ENCODE measurements around the gene TMEM259. TPM values are rescaled to one million over a fixed set of nuclear protein-coding genes. Genes with fewer than 3 reads are reported as not detected.
A peak's percentile ranks its signal among the peaks of the same experiment; 100 is the strongest.
"Not testable (repeated sequence)": the region's sequence is repeated elsewhere in the genome, so short reads cannot be mapped to it uniquely, and the experiment has no call there.

TMEM259 gene
- total and polyA plus RNA-seq, 3 donors from 2014 or later = 164 to 405 (median 339) TPM

GRCh38 chr19:1026783-1027649, 6.1 kb upstream of the TMEM259 start:
- Histone ChIP-seq H3K4me3 (peak overlapping the region; percentile 61 to 64), H3K4me1 (peaks cover 17% of the 10 kb centered on the region), H3K27me3 (no peaks in the 10 kb centered on the region), H3K36me3 (ENCODE audit: low read depth, missing control alignments) (no peaks in the 10 kb centered on the region), H3K9me3 (no peaks in the 10 kb centered on the region), H3K27ac (peak overlapping the region; percentile 75 to 89)
- TF ChIP-seq, protein P1, sequence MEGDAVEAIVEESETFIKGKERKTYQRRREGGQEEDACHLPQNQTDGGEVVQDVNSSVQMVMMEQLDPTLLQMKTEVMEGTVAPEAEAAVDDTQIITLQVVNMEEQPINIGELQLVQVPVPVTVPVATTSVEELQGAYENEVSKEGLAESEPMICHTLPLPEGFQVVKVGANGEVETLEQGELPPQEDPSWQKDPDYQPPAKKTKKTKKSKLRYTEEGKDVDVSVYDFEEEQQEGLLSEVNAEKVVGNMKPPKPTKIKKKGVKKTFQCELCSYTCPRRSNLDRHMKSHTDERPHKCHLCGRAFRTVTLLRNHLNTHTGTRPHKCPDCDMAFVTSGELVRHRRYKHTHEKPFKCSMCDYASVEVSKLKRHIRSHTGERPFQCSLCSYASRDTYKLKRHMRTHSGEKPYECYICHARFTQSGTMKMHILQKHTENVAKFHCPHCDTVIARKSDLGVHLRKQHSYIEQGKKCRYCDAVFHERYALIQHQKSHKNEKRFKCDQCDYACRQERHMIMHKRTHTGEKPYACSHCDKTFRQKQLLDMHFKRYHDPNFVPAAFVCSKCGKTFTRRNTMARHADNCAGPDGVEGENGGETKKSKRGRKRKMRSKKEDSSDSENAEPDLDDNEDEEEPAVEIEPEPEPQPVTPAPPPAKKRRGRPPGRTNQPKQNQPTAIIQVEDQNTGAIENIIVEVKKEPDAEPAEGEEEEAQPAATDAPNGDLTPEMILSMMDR (IDR thresholded peaks at IDR 0.05) = no peak
- no peak for TF ChIP-seq POLR2A (IDR thresholded peaks at IDR 0.05)
- no peak for DNase-seq
- intact Hi-C loops (cut with DNase I; ENCODE audit: low total_unique reads) = no loop called here
- WGBS, 2 donors = 1 to 5% methylated on average over 17 to 30 of the region's 36 CpGs

DNA sequence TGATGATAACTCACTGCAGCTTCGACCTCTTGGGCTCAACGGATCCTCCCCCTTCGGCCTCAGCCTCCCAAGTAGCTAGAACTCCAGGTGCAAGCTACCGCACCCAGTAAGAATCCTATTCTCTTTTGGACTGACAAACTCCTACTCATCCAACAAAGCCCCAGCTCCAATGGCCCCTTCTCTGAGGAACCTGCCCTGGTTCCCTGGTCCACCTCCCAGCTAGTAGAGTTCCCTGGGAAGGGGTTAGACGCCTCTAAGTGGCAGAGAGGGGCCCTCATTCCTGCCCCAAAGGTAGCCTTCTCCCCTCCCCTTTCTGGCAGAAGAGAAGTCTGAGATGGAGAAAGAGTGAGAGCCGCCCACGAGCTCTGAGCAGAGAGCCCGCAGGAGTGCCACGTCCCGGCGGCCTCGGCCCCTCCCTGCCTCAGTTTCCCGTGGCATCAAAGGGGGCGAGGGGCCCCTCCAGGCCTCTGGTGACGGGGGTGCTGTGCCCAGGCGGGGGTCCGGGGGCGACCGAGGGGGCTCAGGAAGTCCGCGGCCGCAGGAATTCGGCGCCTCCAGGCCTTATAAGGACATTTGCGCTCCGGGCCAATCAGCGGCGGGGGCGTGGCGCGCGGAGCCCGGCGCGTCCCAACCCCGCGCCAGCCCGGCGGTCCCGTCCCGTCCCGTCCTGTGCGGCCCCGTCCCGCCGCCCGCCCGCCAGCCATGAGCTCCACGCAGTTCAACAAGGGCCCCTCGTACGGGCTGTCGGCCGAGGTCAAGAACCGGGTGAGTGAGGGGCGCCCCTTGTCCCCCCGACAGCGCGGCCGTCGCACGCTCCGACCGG, 5.2 kb upstream of the TMEM259 start, which contains the start of gene CNN2:
Gene CNN2 (plus strand): TSS at position 649 of the 823 bp plus-strand sequence. CDS start 54 bp downstream, at position 703.
- H3K36me3 ChIP-seq (ENCODE audit: low read depth, missing control alignments) = no peaks in the 10 kb centered on the region
- no peaks in the 10 kb centered on the region for H3K27me3 ChIP-seq
- H3K9me3 ChIP-seq = no peaks in the 10 kb centered on the region
- WGBS, 2 donors = 5 to 39% methylated on average over 5 to 41 of the region's 63 CpGs
- peak within 1 kb of the TSS; percentile 61 to 64 for H3K4me3 ChIP-seq
- peak; percentile 48 for TF ChIP-seq POLR2A (IDR thresholded peaks at IDR 0.05)
- TF ChIP-seq, protein P1 (IDR thresholded peaks at IDR 0.05) = no peak
- DNase-seq = peak; percentile 82
- peak within 1 kb of the TSS; percentile 75 to 89 for H3K27ac ChIP-seq
- intact Hi-C loops (cut with DNase I; ENCODE audit: low total_unique reads) = no loop called here
- peaks cover 20% of the 10 kb centered on the region for H3K4me1 ChIP-seq

- H3K9me3 ChIP-seq; H3K36me3 ChIP-seq (ENCODE audit: low read depth, missing control alignments); H3K27me3 ChIP-seq; DNase-seq; H3K27ac ChIP-seq; H3K4me3 ChIP-seq; intact Hi-C loops (cut with DNase I; ENCODE audit: low total_unique reads): not testable (repeated sequence)
- 79 to 90% methylated on average over 6 of the region's 6 CpGs for WGBS, 2 donors
- peaks cover 20% of the 10 kb centered on the region for H3K4me1 ChIP-seq
Observed at GRCh38 chr19:1025080-1025479, 4.2 kb upstream of the TMEM259 start.

DNA sequence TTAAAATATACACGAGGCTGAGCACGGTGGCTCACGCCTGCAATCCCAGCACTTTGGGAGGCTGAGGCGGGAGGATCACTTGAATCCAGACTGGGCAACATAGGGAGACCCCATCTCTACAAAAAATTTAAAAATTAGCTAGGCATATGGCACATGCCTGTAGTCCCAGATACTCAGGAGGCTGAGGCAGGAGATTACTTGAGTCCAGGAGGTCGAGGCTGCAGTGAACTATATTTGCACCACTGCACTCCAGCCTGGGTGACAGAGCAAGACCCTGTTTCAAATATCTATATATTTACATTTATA, 2.9 kb upstream of the TMEM259 start:
- H3K27me3 ChIP-seq; H3K9me3 ChIP-seq; DNase-seq; H3K27ac ChIP-seq; H3K36me3 ChIP-seq (ENCODE audit: low read depth, missing control alignments); H3K4me3 ChIP-seq; intact Hi-C loops (cut with DNase I; ENCODE audit: low total_unique reads): not testable (repeated sequence)
- WGBS, 2 donors = 76 to 82% methylated on average over 5 of the region's 5 CpGs
- peaks cover 32% of the 10 kb centered on the region for H3K4me1 ChIP-seq

DNA sequence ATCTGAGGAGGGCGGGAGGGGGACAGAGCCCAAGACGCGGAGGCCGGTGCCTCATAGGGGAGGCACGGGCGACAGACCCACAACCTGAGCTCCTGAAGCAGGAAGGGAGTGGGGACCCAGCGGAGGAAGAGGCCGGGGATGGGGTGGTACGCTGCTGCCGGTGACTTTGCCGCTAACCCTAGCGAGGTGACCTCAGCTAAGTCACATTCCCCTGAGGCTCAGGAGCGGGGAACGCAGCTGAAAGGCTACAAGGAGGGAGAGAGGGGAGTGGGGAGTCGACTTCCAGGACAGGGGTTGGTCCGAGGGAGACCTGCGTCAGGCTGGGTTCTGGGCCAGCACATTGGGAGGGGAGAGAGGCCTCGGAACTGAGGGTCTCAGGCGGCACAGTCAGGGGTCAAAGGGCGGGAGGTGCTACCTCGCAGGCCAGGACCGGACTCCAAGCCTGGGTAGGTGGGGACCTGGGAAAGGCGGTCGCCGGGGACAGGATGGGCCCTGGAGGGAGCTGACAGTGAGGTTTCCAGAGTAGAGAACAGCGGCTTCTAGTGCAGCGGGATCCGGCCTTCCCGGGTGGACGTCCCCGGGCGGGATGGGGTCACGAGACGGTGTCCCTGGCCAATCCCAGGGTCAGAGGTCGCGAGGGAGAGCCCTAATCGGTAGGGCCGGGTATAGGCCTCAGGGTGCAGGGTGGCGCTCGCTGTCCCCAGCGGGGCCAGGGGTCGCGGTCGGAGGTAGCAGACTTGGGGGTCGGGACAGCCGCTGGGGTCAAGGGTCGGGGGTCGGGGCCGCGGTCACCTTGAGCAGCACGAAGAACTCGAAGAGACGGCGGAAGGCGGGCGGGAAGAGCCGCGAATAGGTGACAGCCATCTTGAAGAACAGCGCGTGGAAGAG, 699 bp downstream of the TMEM259 start:
- TF ChIP-seq POLR2A (IDR thresholded peaks at IDR 0.05) = no peak
- TF ChIP-seq, protein P1 (IDR thresholded peaks at IDR 0.05) = no peak
- Histone ChIP-seq H3K4me1 (peaks cover 57% of the 10 kb centered on the region), H3K27me3 (no peaks in the 10 kb centered on the region), H3K27ac (peak overlapping the region; percentile 91 to 97), H3K9me3 (no peaks in the 10 kb centered on the region), H3K4me3 (peak overlapping the region; percentile 86 to 90), H3K36me3 (ENCODE audit: low read depth, missing control alignments) (no peaks in the 10 kb centered on the region)
- intact Hi-C loops (cut with DNase I; ENCODE audit: low total_unique reads) = no loop called here
- DNase-seq = peak; percentile 54
- WGBS, 2 donors = 2% methylated on average over 37 to 60 of the region's 60 CpGs
